SK-N-SH (cell line): ENCODE data around the gene FKBP2. TPM values are rescaled to one million over a fixed set of nuclear protein-coding genes. Genes with fewer than 3 reads are reported as not detected.

Experiments
- CTCF ChIA-PET: fragments of 300-600, 350-600 bp; formaldehyde crosslinking; extraction: SDS; loops from one replicate; lab custom pipeline; 2021; lab: Yijun Ruan, JAX
- POLR2A ChIA-PET: fragments of 350-600 bp; sonication (Branson Sonifier 250); formaldehyde crosslinking; extraction: SDS; loops from one replicate; lab custom pipeline; 2020; ENCODE audit warnings: antibody characterized with exemption, inconsistent platforms; lab: Yijun Ruan, JAX
- DNase-seq: peaks from one replicate; pipeline ENCODE4 v3.0.0; 2012
- H2AFZ ChIP-seq: fragments of 200-600 bp; sonication (generic); 2 replicates; pipeline ENCODE4 v1.8.1; 2016; ENCODE audit warnings: antibody characterized with exemption, mild to moderate bottlenecking, low read depth
- H3F3A ChIP-seq: fragments of 200-600 bp; sonication (generic); replicated peaks from 2 replicates; pipeline ENCODE3; 2016; ENCODE audit warnings: antibody characterized with exemption, mild to moderate bottlenecking; ENCODE audit not compliant: insufficient read depth
- H3K27ac ChIP-seq, 2 experiments: fragments of 200-500 bp in 1 of 2; fragments of 200-600 bp in 1 of 2; sonication (Bioruptor generic) in 1 of 2; sonication (generic), shearing (Covaris generic) in 1 of 2; 2 replicates each; pipeline versions ENCODE4 v1.5.1 to v1.6.1; 2014 to 2016; ENCODE audit warnings: low read depth in 2 of 2, inconsistent platforms in 1 of 2, low read length in 1 of 2, mild to moderate bottlenecking in 1 of 2, mixed read lengths in 1 of 2
- H3K27me3 ChIP-seq: fragments of 200-600 bp; sonication (generic), shearing (Covaris generic); 2 replicates; pipeline ENCODE4 v1.6.1; 2016; ENCODE audit warnings: mixed run types; ENCODE audit not compliant: insufficient read depth
- H3K36me3 ChIP-seq, 2 experiments: fragments of 200-500 bp in 1 of 2; fragments of 200-600 bp in 1 of 2; sonication (Bioruptor generic) in 1 of 2; sonication (generic) in 1 of 2; replicated peaks in 1 of 2; 2 replicates each; pipeline versions ENCODE3 to v1.5.1; 2014 to 2016; ENCODE audit warnings: low read length in 1 of 2, mild to moderate bottlenecking in 1 of 2; ENCODE audit not compliant: insufficient read depth in 2 of 2, control insufficient read depth in 1 of 2
- H3K4me1 ChIP-seq, 2 experiments: fragments of 200-500 bp in 1 of 2; fragments of 200-600 bp in 1 of 2; sonication (Bioruptor generic) in 1 of 2; sonication (generic), shearing (Covaris generic) in 1 of 2; 2 replicates each; pipeline versions ENCODE4 v1.5.1 to v1.6.1; 2014 to 2016; ENCODE audit warnings: low read depth in 1 of 2, low read length in 1 of 2, mixed run types in 1 of 2; ENCODE audit not compliant: insufficient read depth in 2 of 2, control insufficient read depth in 1 of 2
- H3K4me2 ChIP-seq: fragments of 200-600 bp; sonication (generic), shearing (Covaris generic); 2 replicates; pipeline ENCODE4 v1.6.1; 2017; ENCODE audit warnings: mixed run types
- H3K4me3 ChIP-seq, 2 experiments: fragments of 200-500 bp in 1 of 2; fragments of 200-600 bp in 1 of 2; sonication (Bioruptor generic) in 1 of 2; sonication (generic), shearing (Covaris generic) in 1 of 2; 2 replicates each; pipeline versions ENCODE4 v1.5.1 to v1.8.1; 2014 to 2016; ENCODE audit warnings: low read depth in 2 of 2, inconsistent platforms in 1 of 2, low read length in 1 of 2, mild to moderate bottlenecking in 1 of 2, mixed read lengths in 1 of 2, moderate library complexity in 1 of 2
- H3K79me2 ChIP-seq: fragments of 200-600 bp; sonication (generic); 2 replicates; pipeline ENCODE4 v1.8.1; 2017; ENCODE audit warnings: mild to moderate bottlenecking; ENCODE audit not compliant: insufficient read depth
- H3K9ac ChIP-seq: fragments of 200-600 bp; sonication (generic); 2 replicates; pipeline ENCODE4 v1.6.1; 2017; ENCODE audit warnings: mixed run types
- H3K9me2 ChIP-seq: fragments of 200-600 bp; sonication (generic); 2 replicates; pipeline ENCODE4 v1.6.1; 2017; ENCODE audit warnings: mixed run types
- H3K9me3 ChIP-seq: fragments of 200-600 bp; sonication (generic); 2 replicates; pipeline ENCODE4 v1.6.1; 2017; ENCODE audit warnings: mixed run types, mild to moderate bottlenecking, moderate library complexity
- H4K20me1 ChIP-seq: fragments of 200-600 bp; sonication (generic); 2 replicates; pipeline ENCODE4 v1.6.1; 2017; ENCODE audit warnings: mild to moderate bottlenecking, mixed run types; ENCODE audit not compliant: insufficient read depth
- CHD2 ChIP-seq: fragments of 150-350 bp; IDR thresholded peaks from 2 replicates; pipeline ENCODE4 v1.6.1; 2018; ENCODE audit warnings: low read length; ENCODE audit not compliant: partially characterized antibody
- FOSL2 ChIP-seq: IDR thresholded peaks from 2 replicates; pipeline ENCODE4 v1.4.0; 2012; ENCODE audit warnings: low read depth, mild to moderate bottlenecking, moderate library complexity, borderline replicate concordance
- FOXJ3 ChIP-seq: sonication (generic); formaldehyde crosslinking; IDR thresholded peaks from 2 replicates; pipeline ENCODE4 v1.5.1; 2020; ENCODE audit warnings: mild to moderate bottlenecking, missing genetic modification reagents
- FOXM1 ChIP-seq: IDR thresholded peaks from 2 replicates; pipeline ENCODE4 v1.4.0; 2012; ENCODE audit warnings: low read depth, mild to moderate bottlenecking
- MEF2A ChIP-seq: IDR thresholded peaks from 2 replicates; pipeline ENCODE4 v1.4.0; 2012; ENCODE audit warnings: low read depth, borderline replicate concordance
- MXI1 ChIP-seq: IDR thresholded peaks from 2 replicates; pipeline ENCODE4 v1.6.1; 2012; ENCODE audit warnings: mild to moderate bottlenecking, low read depth, low read length, improper control_type of control experiment
- NFIC ChIP-seq: IDR thresholded peaks from 2 replicates; pipeline ENCODE4 v1.4.0; 2012; ENCODE audit warnings: borderline replicate concordance
- NRF1 ChIP-seq: IDR thresholded peaks from 2 replicates; pipeline ENCODE4 v1.6.1; 2012; ENCODE audit warnings: low read depth, mild to moderate bottlenecking, low read length
- RAD21 ChIP-seq: IDR thresholded peaks from 2 replicates; pipeline ENCODE4 v1.6.1; 2012; ENCODE audit warnings: mild to moderate bottlenecking, low read length
- RCOR1 ChIP-seq: fragments of 150-350 bp; IDR thresholded peaks from 2 replicates; pipeline ENCODE4 v1.6.1; 2017; ENCODE audit warnings: antibody characterized with exemption, low read length
- RFX5 ChIP-seq: IDR thresholded peaks from 2 replicates; pipeline ENCODE4 v1.6.1; 2012; ENCODE audit warnings: mild to moderate bottlenecking, improper control_type of control experiment, low read length
- RXRA ChIP-seq: IDR thresholded peaks from 2 replicates; pipeline ENCODE4 v1.4.0; 2012; ENCODE audit warnings: low read depth, mild to moderate bottlenecking, borderline replicate concordance
- SIN3A ChIP-seq: IDR thresholded peaks from 2 replicates; pipeline ENCODE4 v1.6.1; 2012; ENCODE audit warnings: low read depth, mild to moderate bottlenecking, low read length, moderate library complexity, borderline replicate concordance
- TAF1 ChIP-seq: IDR thresholded peaks from 2 replicates; pipeline ENCODE4 v1.6.1; 2012; ENCODE audit warnings: low read depth, mild to moderate bottlenecking, low read length, moderate library complexity, borderline replicate concordance
- YY1 ChIP-seq: IDR thresholded peaks from 2 replicates; pipeline ENCODE4 v1.4.0; 2012; ENCODE audit warnings: low read depth, mild to moderate bottlenecking
- WGBS: methylation state at CpG from one replicate; pipeline ENCODE4 v1.1.6; 2017; ENCODE audit warnings: low lambda C conversion rate; 5-methylcytosine and 5-hydroxymethylcytosine counted together
- polyA plus RNA-seq, 3 experiments: library from polyadenylated mRNA; depleted of rRNA; stranded (reverse); fragments of >200 nt; gene quantifications; 2 replicates each; pipeline ENCODE4 v1.2.3, GENCODE V29; 2012
- TF ChIP-seq, protein P1 (sequence below): IDR thresholded peaks from 2 replicates; pipeline ENCODE4 v1.4.0; 2012; ENCODE audit warnings: low read depth, borderline replicate concordance
- TF ChIP-seq, protein P2 (sequence below): fragments of 200-600 bp; sonication (generic); IDR thresholded peaks from 2 replicates; pipeline ENCODE4 v1.6.1; 2017; ENCODE audit warnings: antibody characterized with exemption, mild to moderate bottlenecking, moderate library complexity

FKBP2 gene
- polyA plus RNA-seq, 1 of the 3 experiments (the other 2 are of a cell fraction), result 127 TPM

DNA sequence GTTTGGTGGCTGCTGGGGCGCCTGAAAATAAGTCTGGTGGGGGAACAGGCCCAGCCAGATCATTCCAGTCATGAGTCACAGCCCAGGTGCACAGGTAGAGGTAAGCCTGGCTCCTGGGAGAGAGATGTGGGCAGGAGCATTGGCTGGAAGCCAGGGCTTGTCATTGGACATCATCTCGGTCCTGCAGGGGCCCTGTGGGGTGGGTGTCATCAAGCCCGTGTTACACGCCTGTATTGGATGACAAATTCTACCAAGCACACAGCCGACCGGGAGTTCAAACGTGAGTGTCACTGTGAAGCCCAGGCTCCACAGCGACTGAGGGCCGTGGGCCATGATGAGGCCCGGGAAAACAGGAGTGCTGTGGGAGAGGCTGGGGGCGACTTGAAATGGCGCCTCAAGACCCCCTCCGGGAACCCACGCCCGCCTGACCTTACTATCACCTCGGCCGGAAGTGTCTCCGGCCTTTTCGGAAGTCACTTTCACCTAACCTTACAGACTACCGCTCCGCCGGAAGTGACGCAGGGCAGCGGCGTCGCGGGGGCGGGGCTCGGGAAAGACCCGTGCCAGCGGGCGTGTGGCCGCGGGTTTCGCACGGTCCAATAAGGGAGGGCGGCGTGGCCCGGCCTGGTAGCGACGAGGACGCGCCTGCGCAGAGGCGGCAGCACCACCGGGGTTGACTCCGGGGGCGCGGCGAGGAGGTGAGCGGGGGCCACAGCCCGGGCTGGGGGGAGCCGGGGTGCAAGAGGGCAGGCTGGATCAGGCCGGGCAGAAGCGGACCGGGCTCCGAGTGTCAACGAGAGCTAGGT is at the start of gene FKBP2 (continued):
- TF ChIP-seq RFX5 (no peak), RXRA (peak; percentile 52; the same call in 1 of the 2 replicates), RCOR1 (no peak), FOSL2 (no peak), FOXJ3 (no peak), NRF1 (peak; percentile 83), MXI1 (peak; percentile 54; the same call in 1 of the 2 replicates), SIN3A (peak; percentile 68; the same call in 1 of the 2 replicates), RAD21 (no peak), YY1 (no peak), CHD2 (peak; percentile 21)
- TF ChIP-seq, protein P1, sequence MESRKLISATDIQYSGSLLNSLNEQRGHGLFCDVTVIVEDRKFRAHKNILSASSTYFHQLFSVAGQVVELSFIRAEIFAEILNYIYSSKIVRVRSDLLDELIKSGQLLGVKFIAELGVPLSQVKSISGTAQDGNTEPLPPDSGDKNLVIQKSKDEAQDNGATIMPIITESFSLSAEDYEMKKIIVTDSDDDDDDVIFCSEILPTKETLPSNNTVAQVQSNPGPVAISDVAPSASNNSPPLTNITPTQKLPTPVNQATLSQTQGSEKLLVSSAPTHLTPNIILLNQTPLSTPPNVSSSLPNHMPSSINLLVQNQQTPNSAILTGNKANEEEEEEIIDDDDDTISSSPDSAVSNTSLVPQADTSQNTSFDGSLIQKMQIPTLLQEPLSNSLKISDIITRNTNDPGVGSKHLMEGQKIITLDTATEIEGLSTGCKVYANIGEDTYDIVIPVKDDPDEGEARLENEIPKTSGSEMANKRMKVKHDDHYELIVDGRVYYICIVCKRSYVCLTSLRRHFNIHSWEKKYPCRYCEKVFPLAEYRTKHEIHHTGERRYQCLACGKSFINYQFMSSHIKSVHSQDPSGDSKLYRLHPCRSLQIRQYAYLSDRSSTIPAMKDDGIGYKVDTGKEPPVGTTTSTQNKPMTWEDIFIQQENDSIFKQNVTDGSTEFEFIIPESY, result no peak

DNA sequence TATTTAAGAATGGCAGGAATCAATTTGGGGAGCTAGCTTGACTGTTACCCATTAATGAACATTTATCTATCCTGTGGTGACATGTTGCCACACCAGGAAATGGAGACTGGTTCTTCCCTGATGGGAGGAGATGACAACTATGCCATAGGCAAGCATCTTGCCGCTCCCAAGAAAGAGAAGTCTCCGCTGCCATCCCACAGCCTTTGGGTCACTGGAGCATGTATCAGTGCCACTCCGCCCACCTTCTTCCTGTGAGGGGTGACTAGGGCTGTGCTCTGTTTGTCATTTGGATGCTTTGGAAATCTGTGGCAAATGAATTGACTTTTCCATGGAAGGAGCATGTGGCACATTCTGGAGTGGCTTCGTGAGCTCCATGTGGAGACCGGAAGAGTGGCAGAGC is 48.5 kb upstream of the FKBP2 start:
- Histone ChIP-seq H3K4me2 (no peak overlapping the region), H3K27ac (no peak overlapping the region), H3K36me3 (peaks cover 48 to 54% of the 10 kb centered on the region in 2 experiments), H3K9me3 (no peaks in the 10 kb centered on the region), H3K4me1 (no peaks in the 10 kb centered on the region), H3K79me2 (peaks cover 13% of the 10 kb centered on the region), H3K9me2 (no peaks in the 10 kb centered on the region), H4K20me1 (peaks cover 43% of the 10 kb centered on the region), H3K4me3 (no peak overlapping the region), H2AFZ (no peak overlapping the region), H3K9ac (no peak overlapping the region), H3F3A (peaks cover 10% of the 10 kb centered on the region), H3K27me3 (no peaks in the 10 kb centered on the region)
- DNase-seq, result no peak
- CTCF ChIA-PET, result interaction anchor here (0.7 to 2.4 kb wide), 2 partner anchors 12 to 55 kb away, joined by 3 to 7 read pairs; partner anchors contain the start of gene PPP1R14B
- WGBS, result 97% methylated on average over 5 of the region's 5 CpGs
- TF ChIP-seq CHD2 (no peak), NFIC (no peak), MEF2A (no peak), FOXM1 (no peak), TAF1 (no peak), NRF1 (no peak)
- TF ChIP-seq, protein P2, sequence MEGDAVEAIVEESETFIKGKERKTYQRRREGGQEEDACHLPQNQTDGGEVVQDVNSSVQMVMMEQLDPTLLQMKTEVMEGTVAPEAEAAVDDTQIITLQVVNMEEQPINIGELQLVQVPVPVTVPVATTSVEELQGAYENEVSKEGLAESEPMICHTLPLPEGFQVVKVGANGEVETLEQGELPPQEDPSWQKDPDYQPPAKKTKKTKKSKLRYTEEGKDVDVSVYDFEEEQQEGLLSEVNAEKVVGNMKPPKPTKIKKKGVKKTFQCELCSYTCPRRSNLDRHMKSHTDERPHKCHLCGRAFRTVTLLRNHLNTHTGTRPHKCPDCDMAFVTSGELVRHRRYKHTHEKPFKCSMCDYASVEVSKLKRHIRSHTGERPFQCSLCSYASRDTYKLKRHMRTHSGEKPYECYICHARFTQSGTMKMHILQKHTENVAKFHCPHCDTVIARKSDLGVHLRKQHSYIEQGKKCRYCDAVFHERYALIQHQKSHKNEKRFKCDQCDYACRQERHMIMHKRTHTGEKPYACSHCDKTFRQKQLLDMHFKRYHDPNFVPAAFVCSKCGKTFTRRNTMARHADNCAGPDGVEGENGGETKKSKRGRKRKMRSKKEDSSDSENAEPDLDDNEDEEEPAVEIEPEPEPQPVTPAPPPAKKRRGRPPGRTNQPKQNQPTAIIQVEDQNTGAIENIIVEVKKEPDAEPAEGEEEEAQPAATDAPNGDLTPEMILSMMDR, result no peak
- POLR2A ChIA-PET, result interaction anchor here (0.9 kb wide), 1 partner anchor 9 kb away, joined by 3 read pairs; no protein-coding TSS in a partner anchor
